GM21381 (cell line): Measurements from ENCODE around the gene DUSP6.
"Not testable (repeated sequence)": the region's sequence is repeated elsewhere in the genome, so short reads cannot be mapped to it uniquely, and the experiment has no call there.

Experiments used
- ATAC-seq: cut with Tn5 transposase; IDR thresholded peaks from one replicate; pipeline ENCODE4 v1.9.1; 2021; ENCODE audit warnings: mild to moderate bottlenecking, moderate library complexity; ENCODE audit not compliant: unreplicated experiment

DUSP6 gene

DNA sequence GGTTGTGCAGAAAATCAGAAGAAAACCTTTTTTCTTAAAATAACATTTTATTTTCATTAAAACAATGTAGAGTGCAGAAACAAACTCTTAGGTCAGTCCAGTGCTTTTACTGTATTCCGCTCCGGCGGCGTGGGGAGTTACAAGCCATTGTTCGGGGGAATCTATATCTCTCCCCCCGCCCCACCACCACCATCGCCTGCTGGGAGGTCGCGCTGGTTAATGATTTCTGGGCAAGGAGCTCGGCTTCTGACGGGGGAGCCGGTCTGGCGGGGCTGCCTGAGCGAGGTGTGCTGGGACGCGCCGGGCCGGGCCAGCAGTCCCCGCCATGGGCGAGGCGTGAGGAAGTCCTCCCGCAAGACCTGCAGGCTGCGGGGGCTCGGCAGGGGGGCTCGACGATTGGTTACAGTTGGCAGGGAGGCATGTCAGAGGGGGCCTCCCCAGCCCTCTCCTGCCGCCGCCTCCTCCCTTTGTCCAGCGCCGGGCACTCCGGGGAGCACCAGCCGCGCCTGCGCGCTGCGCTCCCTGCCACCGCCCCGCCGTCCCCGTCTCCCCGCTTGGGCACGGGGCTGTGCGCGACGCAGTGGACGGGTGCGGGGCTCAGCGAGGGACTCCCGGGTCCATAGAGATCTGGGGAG, 1.0 kb upstream of the DUSP6 start:
- no peak for ATAC-seq

DNA sequence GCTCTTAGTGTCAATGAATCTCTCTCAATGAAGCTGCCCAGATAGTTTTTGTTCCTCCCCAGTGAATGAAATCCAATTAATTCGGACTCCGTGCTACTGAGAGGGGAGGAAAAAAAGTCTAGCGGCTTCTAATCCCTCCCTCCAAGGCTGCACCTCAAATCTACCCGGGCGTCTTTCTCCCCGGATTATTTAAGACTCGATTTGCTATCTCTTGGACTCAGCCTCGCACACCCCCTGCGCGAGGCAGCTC, 134 bp downstream of the DUSP6 start:
- ATAC-seq = no peak

DNA sequence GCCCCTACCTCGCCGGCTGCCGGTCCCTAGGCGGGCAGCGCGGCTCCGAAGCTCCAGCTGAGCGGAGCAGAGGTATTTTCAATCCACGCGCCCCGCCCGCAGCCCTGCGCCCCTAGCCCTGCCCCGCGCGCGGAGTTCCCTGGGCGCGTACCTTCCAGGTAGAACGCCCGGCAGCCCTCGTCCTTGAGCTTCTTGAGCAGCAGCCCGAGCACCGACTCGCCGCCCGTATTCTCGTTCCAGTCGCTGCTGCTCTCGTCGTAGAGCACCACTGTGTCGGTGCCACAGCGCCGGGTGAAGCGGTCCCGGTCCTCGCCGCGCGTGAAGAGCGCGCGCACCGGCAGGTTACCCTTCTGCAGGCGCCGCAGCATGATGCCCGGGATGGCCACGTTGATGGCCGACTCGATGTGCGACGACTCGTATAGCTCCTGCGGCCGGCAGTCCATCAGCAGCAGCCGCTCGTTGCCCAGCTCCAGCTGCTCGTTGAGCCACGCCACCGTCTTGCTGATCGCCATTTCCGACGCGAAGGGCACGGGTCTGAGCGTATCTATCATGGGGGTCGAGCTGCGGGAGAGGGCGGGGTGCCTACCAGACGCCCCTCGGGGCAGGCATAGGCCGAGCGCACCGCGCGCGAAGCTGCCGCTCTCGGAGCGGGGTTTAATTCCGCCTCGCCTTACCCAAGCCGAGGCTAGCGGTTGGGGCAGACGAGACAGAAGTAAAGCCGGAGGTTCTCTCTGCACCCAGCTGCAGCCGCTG, 636 bp downstream of the DUSP6 start:
- no peak for ATAC-seq

DNA sequence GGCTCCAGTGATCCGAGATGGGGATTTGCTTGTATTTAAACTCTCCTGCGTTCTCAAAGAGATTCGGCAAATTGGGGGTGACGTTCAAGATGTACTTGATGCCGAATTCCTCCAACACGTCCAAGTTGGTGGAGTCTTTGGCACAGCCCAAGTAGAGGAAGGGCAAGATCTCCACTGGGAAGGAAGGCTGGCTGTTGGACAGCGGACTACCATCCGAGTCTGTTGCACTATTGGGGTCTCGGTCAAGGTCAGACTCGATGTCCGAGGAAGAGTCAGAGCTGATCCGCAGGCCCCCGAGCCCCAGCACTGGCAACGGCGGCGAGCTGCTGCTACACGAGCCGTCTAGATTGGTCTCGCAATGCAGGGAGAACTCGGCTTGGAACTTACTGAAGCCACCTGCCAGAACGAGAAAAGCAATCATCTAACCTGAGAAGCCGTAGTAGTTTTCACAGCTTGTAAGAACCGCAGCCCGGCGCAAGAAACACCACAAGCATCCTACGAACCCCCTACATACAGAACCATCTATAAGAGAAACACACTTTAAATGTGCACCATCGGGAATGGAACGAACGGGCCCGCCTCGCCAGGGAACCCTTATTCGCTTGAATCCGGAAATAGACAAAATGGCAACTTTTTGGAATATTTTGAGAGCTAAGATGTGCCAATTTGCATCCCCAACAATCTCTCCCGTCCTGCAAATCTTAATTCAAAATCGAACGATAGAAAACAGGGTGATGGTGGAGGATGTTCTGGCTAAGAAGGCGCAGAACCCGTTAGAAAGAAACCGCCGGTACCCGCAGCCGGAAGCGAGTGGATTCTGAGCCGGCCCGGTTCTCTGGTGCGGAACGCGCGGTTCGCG, 1.4 kb downstream of the DUSP6 start:
- no peak for ATAC-seq

DNA sequence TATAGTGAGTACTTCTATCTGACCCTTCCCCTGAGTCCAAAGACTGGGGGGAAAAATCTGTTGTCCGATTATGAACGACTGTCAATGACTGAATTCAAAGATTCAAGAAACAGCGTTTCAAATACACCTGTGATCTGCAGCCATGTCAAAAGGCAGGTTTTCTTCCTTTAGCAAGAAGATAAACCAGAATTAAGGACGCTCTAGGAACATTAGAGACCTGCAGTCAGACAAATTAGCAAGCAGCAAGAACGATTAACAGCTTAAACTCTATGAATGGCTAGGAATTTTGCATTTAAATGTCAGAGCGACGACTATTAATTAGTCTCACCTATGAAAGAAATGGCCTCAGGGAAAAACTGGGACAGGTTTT, 2.1 kb downstream of the DUSP6 start:
- ATAC-seq = no peak

DNA sequence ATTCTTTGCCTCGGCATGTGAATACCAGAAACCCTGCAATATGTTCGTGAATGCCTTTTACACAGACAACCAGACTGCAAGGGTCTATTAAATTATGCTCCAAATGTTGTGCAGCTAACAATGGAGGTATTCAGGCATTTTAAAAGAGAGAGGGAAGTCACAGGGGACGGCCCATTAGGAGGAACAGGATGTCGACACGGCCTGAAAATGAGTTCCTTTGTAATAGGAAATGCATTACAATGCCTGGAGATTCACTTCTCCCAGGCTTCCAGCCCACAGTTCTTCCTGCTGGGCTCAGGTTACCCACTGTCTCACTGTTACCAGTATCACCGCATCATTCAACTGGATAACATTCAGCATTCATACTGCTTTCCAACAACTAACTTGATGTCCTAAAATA, 2.5 kb downstream of the DUSP6 start:
- no peak for ATAC-seq

DNA sequence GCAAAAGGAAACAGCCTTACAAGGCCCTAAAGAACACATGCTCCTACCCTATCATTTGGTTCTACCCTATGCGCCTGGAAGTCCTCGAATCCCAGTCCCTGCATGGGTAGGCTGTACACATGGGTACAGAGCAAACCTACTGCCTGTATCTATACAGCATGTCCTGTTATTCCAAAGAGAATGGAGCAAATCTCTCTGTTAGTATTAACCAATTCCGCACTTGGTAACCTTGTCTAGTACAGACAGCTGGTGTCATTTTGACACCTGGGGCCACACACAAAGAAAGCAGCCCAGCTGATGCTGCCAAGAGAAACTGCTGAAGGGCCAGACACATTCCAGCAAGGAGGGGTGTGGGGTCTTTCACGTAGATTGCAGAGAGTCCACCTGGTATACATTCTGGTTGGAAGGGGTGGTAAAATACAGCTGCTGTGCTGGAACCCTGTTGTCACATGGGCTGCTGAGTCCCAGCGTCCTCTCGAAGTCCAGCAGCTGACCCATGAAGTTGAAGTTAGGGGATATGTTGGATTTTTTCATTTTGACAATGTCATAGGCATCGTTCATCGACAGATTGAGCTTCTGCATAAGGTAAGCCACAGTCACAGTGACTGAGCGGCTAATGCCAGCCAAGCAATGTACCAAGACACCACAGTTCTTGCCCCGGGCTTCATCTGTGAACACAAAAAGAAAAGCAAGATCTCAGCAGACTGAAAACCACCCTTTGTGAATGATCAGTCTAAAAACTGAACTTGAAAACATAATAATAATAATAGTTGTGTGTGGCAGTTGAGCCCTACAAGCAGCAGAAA, 3.2 kb downstream of the DUSP6 start:
- ATAC-seq = no peak

DNA sequence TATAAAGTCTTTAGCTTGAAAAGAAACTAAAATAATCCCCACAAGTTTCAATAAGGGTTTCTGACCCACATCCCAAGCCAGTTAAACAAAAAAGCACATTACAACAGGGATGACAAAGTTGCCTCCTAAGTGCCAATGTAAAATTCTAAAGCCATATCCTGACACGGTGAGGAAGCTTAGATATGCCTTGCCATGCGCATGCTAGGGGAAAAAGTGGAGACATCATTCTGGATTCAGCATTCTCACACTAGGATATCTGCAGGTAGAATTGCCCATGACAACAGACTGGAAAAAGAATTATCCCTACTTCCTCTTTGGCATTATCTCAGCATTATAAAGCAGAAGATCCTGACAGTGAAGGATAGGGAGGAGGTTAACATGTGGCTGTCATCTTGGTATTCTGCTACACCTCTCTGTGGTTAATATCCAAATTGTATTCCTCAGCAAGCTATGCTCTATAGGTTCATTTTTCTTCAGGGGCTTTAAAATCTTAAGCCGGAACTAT, 4.9 kb downstream of the DUSP6 start:
- no peak for ATAC-seq

DNA sequence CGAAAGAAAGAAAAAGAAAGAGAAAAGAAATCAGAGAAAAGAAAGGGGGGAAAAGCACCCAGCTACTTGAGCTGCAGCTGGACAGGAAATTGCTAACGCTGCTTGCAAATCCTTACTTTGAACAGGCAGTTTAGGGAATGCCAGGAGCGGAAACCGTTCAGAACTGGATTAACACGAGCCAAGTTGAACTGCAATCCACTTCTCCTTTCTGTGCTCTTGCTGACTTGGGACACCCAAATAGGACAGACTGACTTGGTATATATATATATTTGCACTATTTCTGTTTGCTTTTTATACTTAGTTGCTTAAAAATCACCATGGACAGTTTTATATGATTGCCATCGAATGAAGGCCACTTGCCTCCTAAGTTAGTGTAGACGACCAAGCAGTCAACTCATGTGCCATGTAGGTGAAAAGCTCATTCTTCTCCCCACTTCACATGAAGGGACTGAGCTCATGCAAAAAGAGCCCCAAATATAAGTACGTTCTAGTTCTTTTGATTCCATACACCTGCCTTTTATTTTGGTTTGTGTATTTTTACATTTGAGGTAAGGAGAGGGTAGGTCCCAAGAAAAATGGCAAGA, 5.5 kb downstream of the DUSP6 start:
- ATAC-seq = no peak

DNA sequence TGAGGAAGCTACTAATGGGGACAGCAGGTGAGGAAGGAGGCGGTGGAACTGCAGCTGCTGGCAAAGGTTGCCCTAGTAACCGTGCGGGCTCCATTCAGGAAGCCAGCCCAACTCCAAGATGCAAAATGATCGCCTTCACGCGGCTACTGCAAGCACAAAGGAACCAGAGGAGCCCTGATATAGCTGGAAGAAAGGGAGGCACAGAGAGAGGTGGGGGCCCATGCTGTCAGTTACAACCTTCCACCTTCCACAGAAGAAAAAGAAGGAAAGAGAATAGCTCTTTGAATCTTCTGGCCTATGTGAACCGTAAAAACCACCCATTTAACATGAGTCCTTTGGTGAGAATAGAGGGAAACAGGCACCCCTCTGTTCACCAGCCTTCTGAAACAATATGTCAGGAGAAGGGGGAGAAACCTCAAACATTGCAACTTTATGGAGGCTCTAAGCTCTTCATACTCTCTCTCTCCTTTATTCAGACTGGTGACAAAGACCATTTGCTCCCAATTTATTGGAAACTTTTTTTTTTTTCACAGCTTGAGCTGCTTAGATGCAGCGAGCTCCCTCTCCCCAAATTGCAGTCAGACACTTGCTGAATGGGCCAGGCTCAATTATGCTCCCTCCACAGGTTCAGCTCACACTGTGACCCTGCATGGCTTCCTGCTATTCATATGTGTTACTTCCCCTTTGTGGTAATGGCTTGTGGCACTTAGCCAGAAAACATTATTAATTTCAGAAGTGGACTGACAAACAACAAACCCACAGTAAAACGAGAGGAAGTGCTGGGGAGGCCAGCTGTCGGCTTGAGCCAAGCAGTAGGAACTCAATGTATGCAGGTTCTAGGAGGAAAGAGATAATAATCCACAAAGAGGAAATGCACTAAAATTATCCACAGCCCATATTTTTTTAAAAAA, 6.2 kb downstream of the DUSP6 start:
- ATAC-seq = peak; percentile 99

DNA sequence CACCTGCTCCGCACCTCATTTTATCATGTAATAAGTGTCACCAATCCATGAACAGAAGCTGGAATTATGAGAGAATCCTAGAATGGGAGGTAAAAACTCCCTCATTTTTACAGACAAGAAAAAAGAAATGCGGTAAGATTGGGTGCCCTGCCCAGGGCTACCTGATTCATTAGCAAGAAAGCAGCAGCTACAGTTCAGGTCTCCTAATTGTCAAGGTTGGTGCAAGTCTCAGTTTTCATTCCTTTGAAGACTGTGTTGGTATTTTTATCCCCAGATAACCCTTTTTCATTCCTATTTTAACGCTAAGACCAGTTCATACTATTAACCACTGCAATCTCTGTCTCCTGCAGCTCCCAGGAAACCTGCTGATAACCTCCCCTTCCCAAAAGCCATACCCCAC, 6.9 kb downstream of the DUSP6 start:
- ATAC-seq = no peak

DNA sequence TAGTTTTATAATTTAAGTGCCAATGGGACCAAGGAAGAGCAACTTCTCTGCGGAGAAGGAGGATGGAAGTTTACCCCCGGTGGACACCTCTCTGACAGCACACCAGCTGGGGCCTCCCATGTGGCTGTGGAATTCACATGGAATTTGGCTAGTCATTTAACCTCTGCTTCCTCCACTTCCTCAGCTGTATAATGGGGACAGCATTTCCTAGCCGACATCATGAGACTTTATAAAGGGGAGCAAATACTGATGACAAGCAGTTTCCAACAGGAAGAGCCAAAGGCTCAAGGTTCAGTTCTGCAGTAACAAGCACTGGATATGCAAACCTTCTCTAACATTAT, 7.5 kb downstream of the DUSP6 start:
- ATAC-seq = no peak

DNA sequence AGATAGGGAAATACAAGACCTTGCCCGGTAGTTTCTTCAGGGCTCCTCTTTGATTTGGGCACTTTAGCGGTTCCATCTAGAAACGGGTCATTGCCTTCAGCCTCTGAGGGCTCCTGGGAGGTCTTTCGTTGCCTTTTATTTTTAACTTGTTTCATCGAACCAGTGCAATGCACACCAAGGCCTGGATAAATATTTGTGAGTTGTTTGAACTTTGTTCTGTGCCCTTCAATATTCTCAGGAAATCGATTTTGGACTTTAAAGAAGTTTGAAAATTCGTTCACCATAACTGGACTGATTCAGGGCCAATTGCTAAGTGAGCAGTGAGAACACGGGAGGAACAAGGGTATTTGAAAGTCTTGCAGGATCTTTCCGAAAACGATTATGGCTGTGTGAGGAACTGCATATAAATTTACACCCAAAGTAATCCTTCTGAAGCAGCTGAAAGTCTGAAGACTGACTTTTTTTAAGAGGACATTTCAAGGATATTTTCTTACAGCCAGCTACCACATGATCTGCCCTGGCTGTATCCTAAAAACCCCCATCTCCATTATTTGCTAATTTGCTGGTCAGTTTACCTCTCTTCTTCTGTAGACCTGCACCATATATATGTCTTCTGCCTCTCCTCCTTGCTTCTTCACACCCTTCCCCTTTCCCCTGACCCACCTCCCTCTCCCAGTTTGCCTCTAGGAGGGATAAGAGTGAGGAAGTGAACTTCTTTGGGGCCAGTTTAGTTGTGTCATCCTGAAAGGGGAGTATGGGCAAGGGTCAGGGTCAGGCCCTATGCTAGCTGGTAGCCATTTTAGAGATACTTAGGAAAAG, 8.0 kb downstream of the DUSP6 start:
- ATAC-seq = no peak

DNA sequence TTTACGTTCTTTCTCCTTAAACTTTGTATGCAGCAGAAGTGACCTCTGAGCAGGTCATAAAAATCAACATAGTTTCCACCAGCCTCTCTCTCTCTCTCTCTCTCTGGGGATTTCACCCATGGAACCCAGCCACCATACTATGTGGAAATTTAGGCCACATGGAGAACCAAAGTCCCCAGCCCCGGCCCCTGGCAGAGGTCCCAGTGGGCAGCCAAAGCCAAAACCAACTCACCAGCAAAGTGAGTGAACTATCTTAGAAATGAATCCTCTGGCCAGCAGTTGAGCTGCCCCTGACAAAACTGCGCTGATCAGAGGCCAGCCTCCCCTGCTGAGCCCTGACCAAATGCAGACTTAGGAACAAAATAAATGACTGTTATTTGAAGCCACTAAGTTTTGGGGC, 9.2 kb downstream of the DUSP6 start:
- ATAC-seq = no peak

DNA sequence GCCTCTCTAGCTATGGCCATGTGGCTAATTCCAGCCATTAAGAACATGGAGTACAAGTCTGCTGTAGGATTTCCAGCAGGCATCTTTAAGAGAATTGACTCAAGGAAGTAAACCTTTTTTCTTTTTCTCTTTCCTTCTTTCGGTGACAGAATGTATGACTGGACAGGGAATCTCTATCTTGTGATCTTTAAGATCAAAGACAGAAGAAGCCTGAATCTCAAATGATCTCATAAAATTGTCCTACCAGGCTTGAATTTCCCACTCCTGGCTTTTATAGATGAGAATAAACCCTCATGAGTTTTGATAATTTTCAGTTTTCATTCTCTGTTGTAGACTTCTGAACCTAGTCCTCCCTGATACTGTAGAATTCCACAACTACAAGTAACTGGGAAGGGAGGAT, 11.4 kb downstream of the DUSP6 start:
- no peak for ATAC-seq

DNA sequence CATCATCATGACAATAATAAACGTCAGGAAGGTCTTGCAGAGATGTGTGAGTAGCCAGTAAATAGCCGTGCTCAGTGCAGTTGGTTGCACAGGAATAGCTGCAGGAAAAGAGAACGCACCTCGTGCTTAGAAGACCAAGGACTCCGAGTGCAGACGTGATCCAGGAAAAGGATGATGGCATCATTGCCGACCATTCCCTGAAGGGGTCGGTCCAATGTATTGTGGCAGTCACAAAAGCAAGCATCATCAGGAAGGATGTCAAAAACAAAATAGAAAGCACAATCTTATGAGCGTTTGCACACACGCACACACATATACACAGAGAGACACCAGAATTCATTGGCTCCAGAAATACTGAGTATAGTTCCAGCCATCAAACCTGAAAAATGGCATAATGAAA, 12.8 kb downstream of the DUSP6 start:
- ATAC-seq = no peak

DNA sequence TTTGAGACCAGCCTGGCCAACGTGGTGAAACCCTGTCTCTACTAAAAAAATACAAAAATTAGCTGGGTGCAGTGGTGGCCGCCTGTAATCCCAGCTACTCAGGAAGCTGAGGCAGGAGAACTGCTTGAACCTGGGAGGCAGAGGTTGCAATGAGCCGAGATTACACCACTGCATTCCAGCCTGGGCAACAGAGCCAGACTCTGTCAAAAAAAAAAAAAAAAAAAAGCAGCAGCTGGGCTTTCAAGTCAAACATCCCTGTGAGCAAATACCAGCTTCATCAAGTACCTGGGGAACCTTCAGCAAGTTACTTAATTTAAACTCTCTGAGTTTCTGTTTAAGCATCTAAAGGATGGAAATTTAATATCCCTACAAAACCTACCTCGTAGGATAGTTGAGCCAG, 15.2 kb downstream of the DUSP6 start:
- ATAC-seq = not testable (repeated sequence)

DNA sequence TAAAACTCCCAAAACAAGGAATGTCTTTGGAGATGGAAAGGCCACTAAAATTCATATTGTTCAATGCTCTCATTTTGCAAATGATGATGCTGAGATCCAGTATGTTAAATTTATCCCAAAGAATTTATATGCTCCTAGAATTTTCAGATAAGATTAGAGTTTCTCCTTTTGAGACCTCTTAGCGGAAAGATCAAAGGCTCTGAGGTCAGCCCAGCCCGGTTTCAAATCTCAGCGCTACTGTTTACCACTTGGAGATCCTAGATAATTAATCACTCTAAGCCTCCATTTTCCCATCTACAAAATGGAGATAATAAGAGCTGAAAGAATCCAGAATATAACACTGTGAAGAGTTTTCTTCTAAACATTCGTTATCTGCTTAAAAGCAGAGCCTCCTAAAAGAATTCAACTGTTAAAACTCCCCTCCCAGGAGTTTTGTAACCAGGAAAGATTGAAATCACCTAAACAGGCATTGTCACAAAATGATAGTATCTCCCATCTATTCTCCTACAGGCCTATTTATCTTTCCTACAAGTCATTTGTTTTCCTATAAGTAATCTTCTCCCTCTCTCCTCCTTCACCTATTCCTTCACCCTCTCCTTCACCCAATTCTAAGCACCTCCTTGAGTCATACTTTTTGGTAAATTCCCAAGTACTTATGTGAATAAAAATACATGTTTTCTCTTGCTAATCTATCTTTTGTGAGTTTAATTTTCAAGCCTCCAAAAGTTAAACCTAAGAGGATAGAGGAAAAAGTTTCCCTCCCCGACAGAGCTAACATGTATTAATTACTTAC, 16.7 kb downstream of the DUSP6 start:
- ATAC-seq = no peak
